Measurements from ENCODE around the gene TMPRSS13. TPM values are rescaled to one million over a fixed set of nuclear protein-coding genes. Genes with fewer than 3 reads are reported as not detected.
"Not testable (repeated sequence)": the region's sequence is repeated elsewhere in the genome, so short reads cannot be mapped to it uniquely, and the experiment has no call there.

The TMPRSS13 gene
- total RNA-seq (1 to 10 TPM in 1 of 2 experiments, under 1 TPM in 1; 0.99 to 1.4 TPM), total RNA-seq (0.06 to 7.4 (median 3.0) reads per million in 172 experiments)
- polyA plus RNA-seq (2013, experiment 1 of 2) = 1.3 TPM
- 2.4 TPM for polyA plus RNA-seq (2013, experiment 2 of 2)

- H3K4me1 ChIP-seq (ENCODE audit: insufficient read depth, low read length) = peaks cover 35% of the 10 kb centered on the region
- ATAC-seq (ENCODE audit: poor library complexity) = no peak
- CTCF ChIA-PET = interaction anchor here (0.6 to 1.0 kb wide), 2 partner anchors 46 to 124 kb away, joined by 3 read pairs; no protein-coding TSS in a partner anchor
- no peaks in the 10 kb centered on the region for H3K27me3 Mint-ChIP-seq
- peak within 1 kb of the TSS; percentile 34 for H3K4me3 Mint-ChIP-seq
- H3K4me1 Mint-ChIP-seq (ENCODE audit: low read depth) = peaks cover 59% of the 10 kb centered on the region
- H3K27ac Mint-ChIP-seq = peak within 1 kb of the TSS; percentile 29
- no peaks in the 10 kb centered on the region for H3K36me3 Mint-ChIP-seq (ENCODE audit: low read depth)
- no peaks in the 10 kb centered on the region for H3K9me3 Mint-ChIP-seq
- intact Hi-C loops (cut with DNase I, micrococcal nuclease) = no loop called here
- no peak for TF ChIP-seq CTCF (IDR thresholded peaks at IDR 0.05)
- H3K27ac ChIP-seq (ENCODE audit: low read depth in 1 of 2, low read length in 2 of 2) = no peak within 1 kb of the TSS
- H3K27me3 ChIP-seq (ENCODE audit: control insufficient read depth in 1 of 2, insufficient read depth in 2 of 2, low read length in 2 of 2) = no peaks in the 10 kb centered on the region
- no peaks in the 10 kb centered on the region for H3K9me3 ChIP-seq (ENCODE audit: control insufficient read depth in 1 of 2, insufficient read depth in 1 of 2, low read length in 2 of 2)
- H3K36me3 ChIP-seq (ENCODE audit: insufficient read depth, low read length) = no peaks in the 10 kb centered on the region
- POLR2A ChIA-PET = interaction anchor here (0.8 kb wide), 1 partner anchor 68 kb away, joined by 3 read pairs; no protein-coding TSS in a partner anchor
- DNase-seq = no peak
- no peak within 1 kb of the TSS for H3K4me3 ChIP-seq (ENCODE audit: low read length)
Measured at GRCh38 chr11:117929142-117929915, at the start of gene TMPRSS13. Gene TMPRSS13 (minus strand): TSS chr11:117929402. CDS start chr11:117929307, 95 bp downstream.

- no peaks in the 10 kb centered on the region for H3K27me3 Mint-ChIP-seq
- H3K4me3 ChIP-seq (ENCODE audit: low read length) = no peak overlapping the region
- CTCF ChIA-PET = interaction anchor here (1.4 to 1.5 kb wide), 2 partner anchors 29 to 32 kb away, joined by 3 to 5 read pairs; no protein-coding TSS in a partner anchor
- intact Hi-C loops (cut with DNase I, micrococcal nuclease) = no loop called here
- no peak overlapping the region for H3K27ac ChIP-seq (ENCODE audit: low read depth in 1 of 2, low read length in 2 of 2)
- no peaks in the 10 kb centered on the region for H3K36me3 Mint-ChIP-seq (ENCODE audit: low read depth)
- H3K9me3 Mint-ChIP-seq = no peaks in the 10 kb centered on the region
- ATAC-seq (ENCODE audit: poor library complexity) (no peak), DNase-seq (peak in 1 of 14 experiments; percentile 26)
- H3K9me3 ChIP-seq (ENCODE audit: control insufficient read depth in 1 of 2, insufficient read depth in 1 of 2, low read length in 2 of 2) = peaks cover 0 to 3% of the 10 kb centered on the region in 2 experiments
- no peak for TF ChIP-seq CTCF (IDR thresholded peaks at IDR 0.05)
- peaks cover 66% of the 10 kb centered on the region for H3K4me1 ChIP-seq (ENCODE audit: insufficient read depth, low read length)
- H3K4me3 Mint-ChIP-seq = peak overlapping the region; percentile 40
- no peaks in the 10 kb centered on the region for H3K36me3 ChIP-seq (ENCODE audit: insufficient read depth, low read length)
- POLR2A ChIA-PET = interaction anchor here (0.7 to 24.2 kb wide), 3 partner anchors 24 to 72 kb away, joined by 3 to 392 read pairs (median 64); no protein-coding TSS in a partner anchor
- no peaks in the 10 kb centered on the region for H3K27me3 ChIP-seq (ENCODE audit: control insufficient read depth in 1 of 2, insufficient read depth in 2 of 2, low read length in 2 of 2)
- H3K27ac Mint-ChIP-seq = peak overlapping the region; percentile 3
- H3K4me1 Mint-ChIP-seq (ENCODE audit: low read depth) = peaks cover 81% of the 10 kb centered on the region
Measured at GRCh38 chr11:117978991-117979390, 49.8 kb upstream of the TMPRSS13 start.

GRCh38 chr11:117978291-117978910 is 49.2 kb upstream of the TMPRSS13 start:
- H3K9me3 ChIP-seq (ENCODE audit: control insufficient read depth in 1 of 2, insufficient read depth in 1 of 2, low read length in 2 of 2); H3K36me3 Mint-ChIP-seq (ENCODE audit: low read depth); H3K27me3 ChIP-seq (ENCODE audit: control insufficient read depth in 1 of 2, insufficient read depth in 2 of 2, low read length in 2 of 2); H3K27ac ChIP-seq (ENCODE audit: low read depth in 1 of 2, low read length in 2 of 2); H3K27me3 Mint-ChIP-seq; H3K36me3 ChIP-seq (ENCODE audit: insufficient read depth, low read length); intact Hi-C loops (cut with DNase I, micrococcal nuclease); H3K9me3 Mint-ChIP-seq; H3K4me3 ChIP-seq (ENCODE audit: low read length); ATAC-seq (ENCODE audit: poor library complexity): not testable (repeated sequence)
- H3K27ac Mint-ChIP-seq = peak overlapping the region; percentile 81
- H3K4me1 ChIP-seq (ENCODE audit: insufficient read depth, low read length) = peaks cover 66% of the 10 kb centered on the region
- POLR2A ChIA-PET = interaction anchor here (0.6 to 24.2 kb wide), 6 partner anchors 8 to 31 kb away, joined by 3 to 392 read pairs (median 14); partner anchors contain the start of gene IL10RA
- CTCF ChIA-PET = interaction anchor here (1.4 to 1.7 kb wide), 3 partner anchors 28 to 31 kb away, joined by 3 to 6 read pairs (median 5); no protein-coding TSS in a partner anchor
- DNase-seq = peak in 1 of 14 experiments; percentile 27
- peaks cover 79% of the 10 kb centered on the region for H3K4me1 Mint-ChIP-seq (ENCODE audit: low read depth)
- peak overlapping the region; percentile 80 for H3K4me3 Mint-ChIP-seq

GRCh38 chr11:117977612-117978264 is 48.5 kb upstream of the TMPRSS13 start:
- H3K27me3 ChIP-seq (ENCODE audit: control insufficient read depth in 1 of 2, insufficient read depth in 2 of 2, low read length in 2 of 2); H3K36me3 Mint-ChIP-seq (ENCODE audit: low read depth); H3K9me3 Mint-ChIP-seq; H3K36me3 ChIP-seq (ENCODE audit: insufficient read depth, low read length); ATAC-seq (ENCODE audit: poor library complexity); H3K27me3 Mint-ChIP-seq; H3K9me3 ChIP-seq (ENCODE audit: control insufficient read depth in 1 of 2, insufficient read depth in 1 of 2, low read length in 2 of 2); intact Hi-C loops (cut with DNase I, micrococcal nuclease); H3K27ac ChIP-seq (ENCODE audit: low read depth in 1 of 2, low read length in 2 of 2): not testable (repeated sequence)
- Mint-ChIP-seq H3K4me3 (peak overlapping the region; percentile 80), H3K4me1 (ENCODE audit: low read depth) (peaks cover 79% of the 10 kb centered on the region), H3K27ac (peak overlapping the region; percentile 81)
- CTCF ChIA-PET = interaction anchor here (1.7 kb wide), 1 partner anchor 27 kb away, joined by 6 read pairs; no protein-coding TSS in a partner anchor
- Histone ChIP-seq H3K4me1 (ENCODE audit: insufficient read depth, low read length) (peaks cover 66% of the 10 kb centered on the region), H3K4me3 (ENCODE audit: low read length) (peak overlapping the region; percentile 24)
- POLR2A ChIA-PET = interaction anchor here (0.6 to 24.2 kb wide), 6 partner anchors 9 to 30 kb away, joined by 3 to 392 read pairs (median 14); partner anchors contain the start of gene IL10RA
- DNase-seq = peak in 2 of 14 experiments; percentile 31 to 41
